SK-N-SH treated with all-trans-retinoic acid at 6 μM for 48 hours (cell line): ENCODE results near the gene UBQLN4.

Source experiments
- BACH2 ChIP-seq: fragments of 250-450 bp; sonication (Bioruptor Pico); IDR thresholded peaks from 2 replicates; pipeline ENCODE4 v1.9.0; 2021; ENCODE audit warnings: mild to moderate bottlenecking, borderline replicate concordance
- ZNF565 ChIP-seq: fragments of 450-650 bp; formaldehyde crosslinking; conservative IDR thresholded peaks from 2 replicates; pipeline ENCODE4 v1.5.0; 2020; ENCODE audit warnings: low read depth, mild to moderate bottlenecking, moderate library complexity

DNA sequence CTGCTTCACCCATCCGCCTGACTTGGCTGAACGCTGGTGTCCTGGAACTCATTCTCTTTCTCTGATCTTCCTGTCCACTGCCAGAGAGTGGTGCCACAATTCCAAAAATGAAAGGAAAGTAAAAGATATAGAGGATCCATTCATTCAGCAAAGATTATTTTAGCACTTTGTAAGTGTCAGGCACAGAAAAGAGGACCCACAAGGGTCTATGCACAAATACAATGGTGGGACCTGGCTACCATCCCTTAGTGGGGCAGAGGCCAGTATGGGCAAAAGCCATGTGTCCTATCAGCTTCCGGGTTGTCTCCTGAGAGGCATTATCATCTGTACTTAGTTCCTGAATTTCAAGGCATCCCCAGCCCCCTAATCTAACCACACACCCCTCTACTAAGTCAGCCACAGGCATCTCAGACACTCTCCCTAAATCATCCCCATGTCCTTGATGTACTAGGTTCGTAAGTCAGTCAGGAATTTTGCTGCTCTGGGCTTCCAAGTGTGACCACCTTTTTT lies 51.9 kb downstream of the UBQLN4 start:
- TF ChIP-seq BACH2 (no peak), ZNF565 (no peak)
